ENCODE data around the gene SLC30A7.

SLC30A7 gene

GRCh38 chr1:101002551-101002950 is 106.7 kb downstream of the SLC30A7 start:
- DNase-seq (ENCODE audit: extremely low read depth, low read depth), result no peak
- TF ChIP-seq CTCF (IDR thresholded peaks at IDR 0.05; ENCODE audit: low read depth, low read length, missing control alignments), result no peak

GRCh38 chr1:101003012-101003650 is 107.2 kb downstream of the SLC30A7 start:
- no peak overlapping the region for H3K4me3 ChIP-seq (replicated peaks; ENCODE audit: low read depth, low read length)
- no peak for TF ChIP-seq CTCF (IDR thresholded peaks at IDR 0.05; ENCODE audit: low read depth, low read length, missing control alignments)
- no peak for DNase-seq (ENCODE audit: extremely low read depth, low read depth)

More at GRCh38 chr1:101002551-101002950, 106.7 kb downstream of the SLC30A7 start:
- H3K4me3 ChIP-seq (replicated peaks; ENCODE audit: low read depth, low read length), result no peak overlapping the region

- no peak overlapping the region for H3K4me3 ChIP-seq (replicated peaks; ENCODE audit: low read depth, low read length)
- TF ChIP-seq CTCF (IDR thresholded peaks at IDR 0.05; ENCODE audit: low read depth, low read length, missing control alignments), result no peak
- DNase-seq (ENCODE audit: extremely low read depth, low read depth), result no peak
Observed at GRCh38 chr1:101004061-101004460, 108.2 kb downstream of the SLC30A7 start.

- no peak for DNase-seq (ENCODE audit: extremely low read depth, low read depth)
- TF ChIP-seq CTCF (IDR thresholded peaks at IDR 0.05; ENCODE audit: low read depth, low read length, missing control alignments), result no peak
- H3K4me3 ChIP-seq (replicated peaks; ENCODE audit: low read depth, low read length), result no peak overlapping the region
Observed at GRCh38 chr1:101004670-101005069, 108.8 kb downstream of the SLC30A7 start.

GRCh38 chr1:101005183-101005582 is 109.3 kb downstream of the SLC30A7 start:
- H3K4me3 ChIP-seq (replicated peaks; ENCODE audit: low read depth, low read length), result no peak overlapping the region
- no peak for DNase-seq (ENCODE audit: extremely low read depth, low read depth)
- TF ChIP-seq CTCF (IDR thresholded peaks at IDR 0.05; ENCODE audit: low read depth, low read length, missing control alignments), result no peak

GRCh38 chr1:101005871-101006270 is 110.0 kb downstream of the SLC30A7 start:
- no peak for DNase-seq (ENCODE audit: extremely low read depth, low read depth)
- H3K4me3 ChIP-seq (replicated peaks; ENCODE audit: low read depth, low read length), result no peak overlapping the region
- TF ChIP-seq CTCF (IDR thresholded peaks at IDR 0.05; ENCODE audit: low read depth, low read length, missing control alignments), result no peak

- no peak for TF ChIP-seq CTCF (IDR thresholded peaks at IDR 0.05; ENCODE audit: low read depth, low read length, missing control alignments)
- no peak for DNase-seq (ENCODE audit: extremely low read depth, low read depth)
- H3K4me3 ChIP-seq (replicated peaks; ENCODE audit: low read depth, low read length), result no peak overlapping the region
Observed at GRCh38 chr1:101006553-101006952, 110.7 kb downstream of the SLC30A7 start.
